Neural cell (in vitro differentiated cells): Measurements from ENCODE around the gene CCL1. TPM values are rescaled to one million over a fixed set of nuclear protein-coding genes. Genes with fewer than 3 reads are reported as not detected.

ENCODE experiments used
- H2AFZ ChIP-seq: fragments of 200-600, 300-800 bp; sonication (generic), shearing (Covaris generic); 2 replicates; pipeline ENCODE4 v1.6.0; 2014; ENCODE audit warnings: low read depth, mild to moderate bottlenecking, antibody characterized with exemption, low read length, moderate library complexity
- H3F3A ChIP-seq: fragments of 200-600 bp; shearing (Covaris generic); 2 replicates; pipeline ENCODE4 v1.6.1; 2016; ENCODE audit warnings: mild to moderate bottlenecking, moderate library complexity, mixed read lengths, antibody characterized with exemption, low read length; ENCODE audit not compliant: insufficient read depth, poor library complexity, severe bottlenecking
- H3K27ac ChIP-seq: fragments of 200-600, 300-800 bp; sonication (generic), shearing (Covaris generic); 2 replicates; pipeline ENCODE4 v1.5.1; 2014; ENCODE audit warnings: mild to moderate bottlenecking, low read length, moderate library complexity
- H3K27me3 ChIP-seq: fragments of 300-800, 200-600 bp; sonication (generic), shearing (Covaris generic); 2 replicates; pipeline ENCODE4 v1.6.0; 2014; ENCODE audit warnings: mild to moderate bottlenecking, low read depth, low read length, moderate library complexity; ENCODE audit not compliant: insufficient read depth
- H3K36me3 ChIP-seq: fragments of 300-800, 200-600 bp; sonication (generic), shearing (Covaris generic); 2 replicates; pipeline ENCODE4 v1.5.1; 2014; ENCODE audit warnings: mild to moderate bottlenecking, antibody characterized with exemption, low read length, moderate library complexity; ENCODE audit not compliant: insufficient read depth
- H3K4me2 ChIP-seq: fragments of 300-800, 200-600 bp; sonication (generic), shearing (Covaris generic); 2 replicates; pipeline ENCODE4 v1.6.0; 2014; ENCODE audit warnings: mild to moderate bottlenecking, low read length
- H3K4me3 ChIP-seq: fragments of 300-800, 200-600 bp; sonication (generic), shearing (Covaris generic); 2 replicates; pipeline ENCODE4 v1.5.1; 2014; ENCODE audit warnings: mild to moderate bottlenecking, low read length, moderate library complexity
- H3K79me2 ChIP-seq: fragments of 200-600 bp; shearing (Covaris generic); replicated peaks from 2 replicates; pipeline ENCODE4 v1.6.0; 2014; ENCODE audit warnings: mild to moderate bottlenecking, low read length, moderate library complexity; ENCODE audit not compliant: insufficient read depth
- H3K9ac ChIP-seq: fragments of 300-800, 200-600 bp; sonication (generic), shearing (Covaris generic); 2 replicates; pipeline ENCODE4 v1.6.1; 2016; ENCODE audit warnings: mild to moderate bottlenecking, low read length, mixed read lengths
- H3K9me2 ChIP-seq: fragments of 200-600 bp; shearing (Covaris generic); 2 replicates; pipeline ENCODE4 v1.6.1; 2016; ENCODE audit warnings: mild to moderate bottlenecking, low read length, mixed read lengths; ENCODE audit not compliant: insufficient read depth
- H3K9me3 ChIP-seq: fragments of 200-600, 300-800 bp; sonication (generic), shearing (Covaris generic); 2 replicates; pipeline ENCODE4 v1.6.1; 2016; ENCODE audit warnings: mild to moderate bottlenecking, mixed run types, low read length, moderate library complexity, mixed read lengths
- H4K20me1 ChIP-seq: fragments of 200-600 bp; shearing (Covaris generic); 2 replicates; pipeline ENCODE4 v1.6.1; 2016; ENCODE audit warnings: mild to moderate bottlenecking, mixed run types; ENCODE audit not compliant: insufficient read depth
- EP300 ChIP-seq: fragments of 450-650 bp; conservative IDR thresholded peaks from 2 replicates; pipeline ENCODE4 v1.6.1; 2014; ENCODE audit warnings: antibody characterized with exemption, mild to moderate bottlenecking, moderate library complexity; ENCODE audit not compliant: poor library complexity, severe bottlenecking
- EZH2 ChIP-seq: fragments of 200-600, 300-800 bp; shearing (Covaris generic), sonication (generic); IDR thresholded peaks from 2 replicates; pipeline ENCODE4 v1.6.1; 2014; ENCODE audit warnings: antibody characterized with exemption, low read length, borderline replicate concordance, mild to moderate bottlenecking; ENCODE audit not compliant: insufficient read depth, poor library complexity, severe bottlenecking
- MXI1 ChIP-seq: fragments of 450-650 bp; conservative IDR thresholded peaks from 2 replicates; pipeline ENCODE4 v1.6.1; 2014; ENCODE audit warnings: antibody characterized with exemption, mild to moderate bottlenecking; ENCODE audit not compliant: poor library complexity, severe bottlenecking
- POLR2AphosphoS5 ChIP-seq: IDR thresholded peaks from 2 replicates; pipeline ENCODE4 v1.6.1; 2012
- RAD21 ChIP-seq: fragments of 450-650 bp; conservative IDR thresholded peaks from 2 replicates; pipeline ENCODE4 v1.6.1; 2014; ENCODE audit warnings: antibody characterized with exemption, mild to moderate bottlenecking, moderate library complexity
- REST ChIP-seq: IDR thresholded peaks from 2 replicates; pipeline ENCODE4 v1.6.1; 2012; ENCODE audit warnings: borderline replicate concordance
- SMC3 ChIP-seq: fragments of 450-650 bp; conservative IDR thresholded peaks from 2 replicates; pipeline ENCODE4 v1.6.1; 2014; ENCODE audit warnings: antibody characterized with exemption, mild to moderate bottlenecking, moderate library complexity; ENCODE audit not compliant: poor library complexity
- TAF1 ChIP-seq: IDR thresholded peaks from 2 replicates; pipeline ENCODE4 v1.6.1; 2012; ENCODE audit warnings: low read depth
- polyA plus RNA-seq: library from polyadenylated mRNA; depleted of rRNA; stranded (reverse); fragments of >200 nt; gene quantifications from 2 replicates; pipeline ENCODE4 v1.2.3, GENCODE V29; 2014
- TF ChIP-seq, protein P1 (sequence below): fragments of 450-650 bp; IDR thresholded peaks from 2 replicates; pipeline ENCODE4 v1.5.1; 2014; ENCODE audit warnings: antibody characterized with exemption, mild to moderate bottlenecking, moderate library complexity; ENCODE audit not compliant: poor library complexity, severe bottlenecking

Gene CCL1
- polyA plus RNA-seq, 1 donor from 2014 or later: not detected

DNA sequence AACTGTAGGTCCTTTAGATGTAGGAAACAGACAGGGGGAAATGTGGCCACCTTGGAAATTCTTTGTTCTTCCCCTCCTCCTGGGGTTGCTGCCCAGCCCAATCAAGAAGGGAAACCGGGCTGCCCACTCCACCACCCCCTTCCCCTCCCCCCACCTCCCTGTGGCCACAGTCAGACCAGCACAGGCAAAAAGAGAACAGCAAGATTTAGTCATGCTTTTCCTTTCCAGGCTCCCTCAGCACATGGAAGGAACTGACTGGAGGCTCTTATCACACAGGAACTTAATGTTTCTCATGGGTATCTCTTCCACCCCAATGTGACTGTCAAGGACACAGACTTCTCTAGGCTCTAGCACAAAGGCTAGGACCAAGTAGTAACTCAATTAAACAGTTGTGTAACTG is 3.0 kb upstream of the CCL1 start:
- Histone ChIP-seq H3K4me2 (no peak overlapping the region), H3F3A (no peaks in the 10 kb centered on the region), H3K9me3 (no peaks in the 10 kb centered on the region), H3K36me3 (no peaks in the 10 kb centered on the region), H3K27me3 (no peaks in the 10 kb centered on the region), H3K4me3 (no peak overlapping the region), H3K79me2 (no peaks in the 10 kb centered on the region), H3K9ac (no peak overlapping the region), H2AFZ (no peak overlapping the region), H3K27ac (no peak overlapping the region), H4K20me1 (no peaks in the 10 kb centered on the region), H3K9me2 (no peaks in the 10 kb centered on the region)
- no peak for TF ChIP-seq RAD21

DNA sequence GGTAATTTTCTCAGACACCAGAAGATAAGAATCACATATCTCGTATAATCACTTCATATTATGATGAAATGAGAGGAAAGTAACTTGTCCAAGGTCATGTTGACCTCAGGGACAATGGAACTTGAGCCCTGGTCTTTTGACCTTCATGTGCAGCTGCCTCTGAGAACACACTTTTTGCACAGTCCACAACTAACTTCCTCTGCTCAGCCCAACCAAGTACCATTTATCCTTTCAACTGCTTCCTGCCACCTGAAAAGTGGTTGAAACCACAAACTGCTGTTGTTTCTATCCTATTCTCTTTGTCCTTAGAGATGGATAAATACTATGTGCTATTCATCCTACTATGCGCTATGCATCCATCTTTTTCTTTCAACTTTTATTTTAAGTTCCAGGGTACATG is 2.3 kb upstream of the CCL1 start:
- no peak overlapping the region for H2AFZ ChIP-seq
- no peak for TF ChIP-seq SMC3
- TF ChIP-seq REST: no peak
- no peak for TF ChIP-seq RAD21
- TF ChIP-seq POLR2AphosphoS5: no peak
- TF ChIP-seq, protein P1, sequence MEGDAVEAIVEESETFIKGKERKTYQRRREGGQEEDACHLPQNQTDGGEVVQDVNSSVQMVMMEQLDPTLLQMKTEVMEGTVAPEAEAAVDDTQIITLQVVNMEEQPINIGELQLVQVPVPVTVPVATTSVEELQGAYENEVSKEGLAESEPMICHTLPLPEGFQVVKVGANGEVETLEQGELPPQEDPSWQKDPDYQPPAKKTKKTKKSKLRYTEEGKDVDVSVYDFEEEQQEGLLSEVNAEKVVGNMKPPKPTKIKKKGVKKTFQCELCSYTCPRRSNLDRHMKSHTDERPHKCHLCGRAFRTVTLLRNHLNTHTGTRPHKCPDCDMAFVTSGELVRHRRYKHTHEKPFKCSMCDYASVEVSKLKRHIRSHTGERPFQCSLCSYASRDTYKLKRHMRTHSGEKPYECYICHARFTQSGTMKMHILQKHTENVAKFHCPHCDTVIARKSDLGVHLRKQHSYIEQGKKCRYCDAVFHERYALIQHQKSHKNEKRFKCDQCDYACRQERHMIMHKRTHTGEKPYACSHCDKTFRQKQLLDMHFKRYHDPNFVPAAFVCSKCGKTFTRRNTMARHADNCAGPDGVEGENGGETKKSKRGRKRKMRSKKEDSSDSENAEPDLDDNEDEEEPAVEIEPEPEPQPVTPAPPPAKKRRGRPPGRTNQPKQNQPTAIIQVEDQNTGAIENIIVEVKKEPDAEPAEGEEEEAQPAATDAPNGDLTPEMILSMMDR: no peak
- TF ChIP-seq MXI1: no peak
- no peak for TF ChIP-seq EZH2
- no peak for TF ChIP-seq TAF1
- TF ChIP-seq EP300: no peak

GRCh38 chr17:34364751-34365150 is 1.7 kb upstream of the CCL1 start:
- Histone ChIP-seq H3F3A (no peaks in the 10 kb centered on the region), H3K9me2 (no peaks in the 10 kb centered on the region), H3K27me3 (no peaks in the 10 kb centered on the region), H3K4me3 (no peak overlapping the region), H3K36me3 (no peaks in the 10 kb centered on the region), H3K4me2 (no peak overlapping the region), H3K9ac (no peak overlapping the region), H3K27ac (no peak overlapping the region), H2AFZ (no peak overlapping the region), H3K9me3 (no peaks in the 10 kb centered on the region), H3K79me2 (no peaks in the 10 kb centered on the region), H4K20me1 (no peaks in the 10 kb centered on the region)
- TF ChIP-seq RAD21 (no peak), REST (no peak), TAF1 (no peak), EZH2 (no peak), EP300 (no peak), SMC3 (no peak), POLR2AphosphoS5 (no peak), MXI1 (no peak)
- TF ChIP-seq, protein P1: no peak

More for the DNA sequence above, 2.3 kb upstream of the CCL1 start:
- H3K27ac ChIP-seq: no peak overlapping the region
- no peaks in the 10 kb centered on the region for H3K79me2 ChIP-seq
- no peak overlapping the region for H3K4me2 ChIP-seq
- no peaks in the 10 kb centered on the region for H3K9me3 ChIP-seq
- no peaks in the 10 kb centered on the region for H4K20me1 ChIP-seq
- H3K9ac ChIP-seq: no peak overlapping the region
- no peaks in the 10 kb centered on the region for H3K36me3 ChIP-seq
- H3K9me2 ChIP-seq: no peaks in the 10 kb centered on the region
- no peaks in the 10 kb centered on the region for H3K27me3 ChIP-seq
- H3K4me3 ChIP-seq: no peak overlapping the region
- H3F3A ChIP-seq: no peaks in the 10 kb centered on the region
